GM12878 (cell line): Measurements from ENCODE around the gene IL36RN. TPM values are rescaled to one million over a fixed set of nuclear protein-coding genes. Genes with fewer than 3 reads are reported as not detected.

Experiments used
- ATAC-seq: fragments of 200-7000 bp; cut with Tn5 transposase; 3 replicates; pipeline ENCODE4 v1.9.1; 2020; ENCODE audit warnings: mild to moderate bottlenecking, moderate library complexity
- BruUV-seq: library from RNA; stranded (reverse); fragments of 400-500 nt; replicated peaks from 2 replicates; lab custom pipeline; 2021; lab: Mats Ljungman, UMichigan
- CTCF ChIA-PET: fragments of 300-600 bp; sonication (Branson Sonifier 250); formaldehyde crosslinking; extraction: SDS; loops from one replicate; lab custom pipeline; 2021; ENCODE audit warnings: inconsistent platforms; lab: Yijun Ruan, JAX
- POLR2A ChIA-PET: fragments of 350-600 bp; formaldehyde crosslinking; extraction: SDS; loops from one replicate; lab custom pipeline; 2021; ENCODE audit warnings: inconsistent platforms; lab: Charles Lee
- RAD21 ChIA-PET: fragments of 300-600 bp; sonication (Branson Sonifier 250); formaldehyde crosslinking; loops from one replicate; lab custom pipeline; 2023; ENCODE audit warnings: antibody characterized with exemption; ENCODE audit not compliant: unreplicated experiment; lab: Charles Lee
- SMC1A ChIA-PET: fragments of 300-600 bp; sonication (Branson Sonifier 250); formaldehyde crosslinking; loops from one replicate; lab custom pipeline; 2023; ENCODE audit not compliant: unreplicated experiment, uncharacterized antibody; lab: Charles Lee
- DNase-seq: peaks from one replicate; pipeline ENCODE4 v3.0.0-alpha.2; 2011; ENCODE audit warnings: low read depth, low spot score
- FAIRE-seq: peaks from 3 replicates; lab custom pipeline; 2011; peaks lifted over from hg19 to GRCh38; lab: Jason Lieb, UNC
- H2AFZ ChIP-seq: 2 replicates; pipeline ENCODE4 v1.6.0; 2011; ENCODE audit warnings: low read depth, low read length, control low read depth; ENCODE audit not compliant: control insufficient read depth
- H3K27ac ChIP-seq: 2 replicates; pipeline ENCODE4 v1.5.1; 2011; ENCODE audit warnings: control low read depth; ENCODE audit not compliant: control insufficient read depth, insufficient read depth
- H3K27me3 ChIP-seq, 2 experiments: replicated peaks in 1 of 2; 2 replicates each; pipeline versions ENCODE4 v1.6.0 to v1.6.1; 2011; ENCODE audit warnings: low read length in 1 of 2; ENCODE audit not compliant: control insufficient read depth in 2 of 2, insufficient read depth in 2 of 2
- H3K36me3 ChIP-seq, 2 experiments: 2 replicates each; pipeline ENCODE4 v1.5.1; 2011; ENCODE audit warnings: low read length in 1 of 2; ENCODE audit not compliant: control insufficient read depth in 2 of 2, insufficient read depth in 2 of 2
- H3K4me1 ChIP-seq: 2 replicates; pipeline ENCODE4 v1.6.1; 2011; ENCODE audit warnings: mild to moderate bottlenecking, low read length, moderate library complexity, mixed read lengths; ENCODE audit not compliant: control insufficient read depth, insufficient read depth
- H3K4me2 ChIP-seq: 2 replicates; pipeline ENCODE4 v1.6.0; 2011; ENCODE audit warnings: control low read depth; ENCODE audit not compliant: control insufficient read depth, insufficient read depth
- H3K4me3 ChIP-seq: fragments of 200-600 bp; sonication (generic); 2 replicates; pipeline ENCODE4 v1.5.1; 2016
- H3K79me2 ChIP-seq: 2 replicates; pipeline ENCODE4 v1.6.0; 2011; ENCODE audit warnings: low read length; ENCODE audit not compliant: control insufficient read depth, insufficient read depth
- H3K9ac ChIP-seq: 2 replicates; pipeline ENCODE4 v1.8.0; 2011; ENCODE audit warnings: low read length, control low read depth, mixed read lengths; ENCODE audit not compliant: control insufficient read depth, insufficient read depth
- H3K9me3 ChIP-seq: replicated peaks from 3 replicates; pipeline ENCODE4 v1.5.1; 2011; ENCODE audit warnings: mild to moderate bottlenecking, low read length; ENCODE audit not compliant: control insufficient read depth, insufficient read depth
- H4K20me1 ChIP-seq: 2 replicates; pipeline ENCODE4 v1.6.0; 2011; ENCODE audit not compliant: control insufficient read depth, insufficient read depth
- IRF5 ChIP-seq: fragments of 450-650 bp; IDR thresholded peaks from 2 replicates; pipeline ENCODE4 v1.6.1; 2017; ENCODE audit warnings: borderline replicate concordance
- JUNB ChIP-seq: IDR thresholded peaks from 2 replicates; pipeline ENCODE4 v1.6.1; 2016; ENCODE audit warnings: antibody characterized with exemption, mild to moderate bottlenecking
- PML ChIP-seq: IDR thresholded peaks from 2 replicates; pipeline ENCODE4 v1.6.1; 2012; ENCODE audit warnings: low read length, inconsistent platforms
- WGBS: methylation state at CpG from one replicate; pipeline ENCODE4 v1.1.6; 2016; ENCODE audit warnings: low lambda C conversion rate; ENCODE audit not compliant: insufficient replicate concordance, insufficient coverage; ENCODE audit errors: missing lambda C conversion rate; 5-methylcytosine and 5-hydroxymethylcytosine counted together
- in situ Hi-C: fragments of 300-500 bp; cut with MboI; formaldehyde crosslinking; loops from 9 replicates; pipeline ENCODE4 v1.14.3; 2018; ENCODE audit warnings: mixed read lengths
- intact Hi-C: fragments of 100-400 bp; cut with micrococcal nuclease; formaldehyde crosslinking; loops from one replicate; pipeline ENCODE4 v1.14.2; 2022; ENCODE audit not compliant: unreplicated experiment
- polyA plus RNA-seq, 11 experiments: library from polyadenylated mRNA; depleted of rRNA in 4 of 11; unstranded in 6 of 11; stranded (reverse) in 5 of 11; fragments of >200 nt; fragmentation: Nextera tagmentation in 4 of 11; fragmentation: Illumina TruSeq in 1 of 11; extraction: Ambion mirVana in 4 of 11; extraction: Trizol in 1 of 11; gene quantifications; 1 replicate in 1 of 11; 2 replicates in 10 of 11; pipeline versions ENCODE4 v1.2.1 to v1.2.3, GENCODE V29; 2011 to 2016; ENCODE audit warnings: inconsistent platforms in 2 of 11, missing spikeins in 2 of 11, low read depth in 1 of 11
- total RNA-seq, 4 experiments: library from RNA; depleted of rRNA in 3 of 4; stranded (reverse); fragments of >200 nt in 3 of 4; fragmentation: Illumina TruSeq in 1 of 4; extraction: Trizol in 1 of 4; gene quantifications; 2 replicates each; pipeline versions ENCODE4 v1.2.1 to v1.2.3, GENCODE V29; 2013 to 2021
- TF ChIP-seq, protein P1 (sequence below): fragments of 150-350 bp; IDR thresholded peaks from 2 replicates; pipeline ENCODE4 v1.6.1; 2016; ENCODE audit warnings: low read depth, low read length

The IL36RN gene
- total and polyA plus RNA-seq, 10 of the 15 experiments (the other 5 are each of a cell fraction or from before 2014, with no cell fraction given) = not detected

DNA sequence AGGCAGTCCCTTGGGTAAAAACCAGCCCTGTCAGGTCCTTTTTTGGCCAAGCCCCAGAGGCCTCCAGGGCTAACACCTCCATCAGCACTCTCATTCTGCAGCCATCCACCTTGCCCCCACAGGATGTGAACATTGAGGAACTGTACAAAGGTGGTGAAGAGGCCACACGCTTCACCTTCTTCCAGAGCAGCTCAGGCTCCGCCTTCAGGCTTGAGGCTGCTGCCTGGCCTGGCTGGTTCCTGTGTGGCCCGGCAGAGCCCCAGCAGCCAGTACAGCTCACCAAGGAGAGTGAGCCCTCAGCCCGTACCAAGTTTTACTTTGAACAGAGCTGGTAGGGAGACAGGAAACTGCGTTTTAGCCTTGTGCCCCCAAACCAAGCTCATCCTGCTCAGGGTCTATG, 16.0 kb downstream of the IL36RN start (continued):
- TF ChIP-seq IRF5 = no peak
- TF ChIP-seq, protein P1, sequence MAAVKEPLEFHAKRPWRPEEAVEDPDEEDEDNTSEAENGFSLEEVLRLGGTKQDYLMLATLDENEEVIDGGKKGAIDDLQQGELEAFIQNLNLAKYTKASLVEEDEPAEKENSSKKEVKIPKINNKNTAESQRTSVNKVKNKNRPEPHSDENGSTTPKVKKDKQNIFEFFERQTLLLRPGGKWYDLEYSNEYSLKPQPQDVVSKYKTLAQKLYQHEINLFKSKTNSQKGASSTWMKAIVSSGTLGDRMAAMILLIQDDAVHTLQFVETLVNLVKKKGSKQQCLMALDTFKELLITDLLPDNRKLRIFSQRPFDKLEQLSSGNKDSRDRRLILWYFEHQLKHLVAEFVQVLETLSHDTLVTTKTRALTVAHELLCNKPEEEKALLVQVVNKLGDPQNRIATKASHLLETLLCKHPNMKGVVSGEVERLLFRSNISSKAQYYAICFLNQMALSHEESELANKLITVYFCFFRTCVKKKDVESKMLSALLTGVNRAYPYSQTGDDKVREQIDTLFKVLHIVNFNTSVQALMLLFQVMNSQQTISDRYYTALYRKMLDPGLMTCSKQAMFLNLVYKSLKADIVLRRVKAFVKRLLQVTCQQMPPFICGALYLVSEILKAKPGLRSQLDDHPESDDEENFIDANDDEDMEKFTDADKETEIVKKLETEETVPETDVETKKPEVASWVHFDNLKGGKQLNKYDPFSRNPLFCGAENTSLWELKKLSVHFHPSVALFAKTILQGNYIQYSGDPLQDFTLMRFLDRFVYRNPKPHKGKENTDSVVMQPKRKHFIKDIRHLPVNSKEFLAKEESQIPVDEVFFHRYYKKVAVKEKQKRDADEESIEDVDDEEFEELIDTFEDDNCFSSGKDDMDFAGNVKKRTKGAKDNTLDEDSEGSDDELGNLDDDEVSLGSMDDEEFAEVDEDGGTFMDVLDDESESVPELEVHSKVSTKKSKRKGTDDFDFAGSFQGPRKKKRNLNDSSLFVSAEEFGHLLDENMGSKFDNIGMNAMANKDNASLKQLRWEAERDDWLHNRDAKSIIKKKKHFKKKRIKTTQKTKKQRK = no peak
- TF ChIP-seq JUNB = no peak

- H3K4me3 ChIP-seq = no peak overlapping the region
- no peaks in the 10 kb centered on the region for H3K79me2 ChIP-seq
- ATAC-seq (no peak), FAIRE-seq (no peak), DNase-seq (no peak)
- H3K27me3 ChIP-seq = no peaks in the 10 kb centered on the region; a peak in 1 of 4 replicates
- H3K4me2 ChIP-seq = no peak overlapping the region
- no peak for TF ChIP-seq PML
- WGBS = 33% methylated on average over 3 of the region's 3 CpGs
- no peaks in the 10 kb centered on the region for H3K36me3 ChIP-seq
- H4K20me1 ChIP-seq = no peaks in the 10 kb centered on the region
- ChIA-PET POLR2A (no interaction called here), SMC1A (interaction anchor here (0.9 to 1.6 kb wide), 5 partner anchors 8 to 124 kb away, joined by 3 to 6 read pairs (median 3); no protein-coding TSS in a partner anchor), RAD21 (interaction anchor here (1.6 kb wide), 1 partner anchor 60 kb away, joined by 5 read pairs; no protein-coding TSS in a partner anchor), CTCF (interaction anchor here (0.5 to 11.8 kb wide), 2 partner anchors 63 to 69 kb away, joined by 3 to 182 read pairs; no protein-coding TSS in a partner anchor)
- in situ Hi-C loops (no loop called here), intact Hi-C loops (no loop called here)
- no peaks in the 10 kb centered on the region for H3K4me1 ChIP-seq
- H3K9ac ChIP-seq = no peak overlapping the region
- BruUV-seq = no TSS peak
- no peaks in the 10 kb centered on the region for H3K9me3 ChIP-seq
- H2AFZ ChIP-seq = no peak overlapping the region
- H3K27ac ChIP-seq = no peak overlapping the region
Measured at GRCh38 chr2:113075600-113075999, 16.6 kb downstream of the IL36RN start.
